A549 (cell line): ENCODE measurements around the gene SLC26A6. TPM values are rescaled to one million over a fixed set of nuclear protein-coding genes. Genes with fewer than 3 reads are reported as not detected.
A peak's percentile ranks its signal among the peaks of the same experiment; 100 is the strongest.

ENCODE experiments used
- ATAC-seq, 2 experiments: fragments of 200-7000 bp in 1 of 2; fragments of >200 bp in 1 of 2; cut with Nextera tagmentation in 1 of 2; cut with Tn5 transposase in 1 of 2; 3 replicates each; pipeline versions ENCODE4 v1.8.0 to v1.9.1; 2018 to 2020; ENCODE audit warnings: mild to moderate bottlenecking in 1 of 2, moderate library complexity in 1 of 2
- CTCF ChIA-PET: fragments of 300-600 bp; sonication (Branson Sonifier 250); formaldehyde crosslinking; extraction: SDS; loops from one replicate; lab custom pipeline; 2021; ENCODE audit warnings: antibody characterized with exemption, inconsistent platforms; lab: Yijun Ruan, JAX
- POLR2A ChIA-PET: fragments of 350-600 bp; formaldehyde crosslinking; extraction: SDS; loops from one replicate; lab custom pipeline; 2021; ENCODE audit warnings: antibody characterized with exemption, inconsistent platforms; lab: Yijun Ruan, JAX
- DNase-seq, 2 experiments: peaks; one replicate each; pipeline versions ENCODE4 v3.0.0 to v3.0.0-alpha.2; 2011 to 2016; ENCODE audit warnings: low read depth in 1 of 2, low spot score in 1 of 2
- FAIRE-seq: peaks from 2 replicates; lab custom pipeline; 2011; peaks lifted over from hg19 to GRCh38; lab: Jason Lieb, UNC
- H3K27ac ChIP-seq, 2 experiments: fragments of >200 bp; sonication (Bioruptor Twin); formaldehyde crosslinking; 3 replicates each; pipeline ENCODE4 v1.5.1; 2016 to 2017
- H3K4me1 ChIP-seq: fragments of >200 bp; sonication (Bioruptor Twin); formaldehyde crosslinking; 3 replicates; pipeline ENCODE4 v1.6.1; 2016
- H3K4me2 ChIP-seq: fragments of >200 bp; sonication (Bioruptor Twin); formaldehyde crosslinking; 3 replicates; pipeline ENCODE4 v1.6.1; 2016
- H3K4me3 ChIP-seq: fragments of >200 bp; sonication (Bioruptor Twin); formaldehyde crosslinking; 3 replicates; pipeline ENCODE4 v1.5.1; 2016
- H3K9me3 ChIP-seq: fragments of >200 bp; sonication (Bioruptor Twin); formaldehyde crosslinking; 3 replicates; pipeline ENCODE4 v1.6.1; 2016
- BHLHE40 ChIP-seq: IDR thresholded peaks from 2 replicates; pipeline ENCODE4 v1.6.1; 2012; ENCODE audit warnings: low read depth, low read length, inconsistent platforms
- CBX2 ChIP-seq: fragments of 200-600 bp; sonication (generic); IDR thresholded peaks from 2 replicates; pipeline ENCODE4 v1.6.1; 2016; ENCODE audit warnings: low read depth, mild to moderate bottlenecking, borderline replicate concordance
- CBX8 ChIP-seq: fragments of 200-600 bp; sonication (generic); IDR thresholded peaks from 2 replicates; pipeline ENCODE4 v1.6.1; 2016
- CEBPB ChIP-seq, 2 experiments: fragments of >200 bp in 1 of 2; sonication (Bioruptor Twin) in 1 of 2; formaldehyde crosslinking in 1 of 2; IDR thresholded peaks; 2 replicates each; pipeline ENCODE4 v1.6.1; 2012 to 2016
- CHD2 ChIP-seq: fragments of 150-350 bp; IDR thresholded peaks from 2 replicates; pipeline ENCODE4 v1.6.1; 2014; ENCODE audit warnings: low read length; ENCODE audit not compliant: partially characterized antibody
- CTCF ChIP-seq: fragments of >200 bp; sonication (Bioruptor Twin); formaldehyde crosslinking; IDR thresholded peaks from 3 replicates; pipeline ENCODE4 v1.5.1; 2016
- EHMT2 ChIP-seq: fragments of 200-600 bp; sonication (generic); IDR thresholded peaks from 2 replicates; pipeline ENCODE4 v1.6.1; 2016; ENCODE audit warnings: antibody characterized with exemption, low read depth, mild to moderate bottlenecking, moderate library complexity
- EP300 ChIP-seq, 2 experiments: fragments of >200 bp; sonication (Bioruptor Twin); formaldehyde crosslinking; IDR thresholded peaks; 2 replicates in 1 of 2; 3 replicates in 1 of 2; pipeline ENCODE4 v1.6.1; 2016 to 2017
- ESRRA ChIP-seq: fragments of 150-350 bp; IDR thresholded peaks from 2 replicates; pipeline ENCODE4 v1.6.1; 2014; ENCODE audit warnings: mild to moderate bottlenecking, low read length, borderline replicate concordance
- FOSB ChIP-seq: fragments of 250-450 bp; sonication (Bioruptor Pico); IDR thresholded peaks from 2 replicates; pipeline ENCODE4 v1.5.0; 2020; ENCODE audit warnings: mild to moderate bottlenecking, moderate library complexity
- FOXS1 ChIP-seq: fragments of 250-450 bp; sonication (Bioruptor Pico); IDR thresholded peaks from 2 replicates; pipeline ENCODE4 v1.5.0; 2020; ENCODE audit warnings: mild to moderate bottlenecking, moderate library complexity
- HES2 ChIP-seq: fragments of >200 bp; sonication (Bioruptor Twin); formaldehyde crosslinking; IDR thresholded peaks from 2 replicates; pipeline ENCODE4 v1.6.1; 2016
- HEYL ChIP-seq: fragments of 250-450 bp; sonication (Bioruptor Pico); IDR thresholded peaks from 2 replicates; pipeline ENCODE4 v1.8.0; 2021; ENCODE audit warnings: mild to moderate bottlenecking, moderate library complexity
- HOXB5 ChIP-seq: fragments of 250-450 bp; sonication (Bioruptor Pico); IDR thresholded peaks from 2 replicates; pipeline ENCODE4 v1.5.0; 2020; ENCODE audit warnings: mild to moderate bottlenecking, moderate library complexity
- JUN ChIP-seq, 2 experiments: fragments of >200 bp; sonication (Bioruptor Twin); formaldehyde crosslinking; IDR thresholded peaks; 2 replicates in 1 of 2; 3 replicates in 1 of 2; pipeline ENCODE4 v1.6.1; 2016 to 2017
- KDM5A ChIP-seq: fragments of 200-600 bp; sonication (generic); IDR thresholded peaks from 2 replicates; pipeline ENCODE4 v1.6.1; 2016; ENCODE audit warnings: antibody characterized with exemption, mild to moderate bottlenecking
- MAZ ChIP-seq: fragments of 150-350 bp; IDR thresholded peaks from 2 replicates; pipeline ENCODE4 v1.6.1; 2014; ENCODE audit warnings: antibody characterized with exemption, low read depth, low read length, borderline replicate concordance
- MYC ChIP-seq: IDR thresholded peaks from 2 replicates; pipeline ENCODE4 v1.6.1; 2012; ENCODE audit warnings: mild to moderate bottlenecking, inconsistent platforms, low read length, improper control_type of control experiment, borderline replicate concordance
- NR3C1 ChIP-seq: fragments of >200 bp; sonication (Bioruptor Twin); formaldehyde crosslinking; IDR thresholded peaks from 3 replicates; pipeline ENCODE4 v1.6.1; 2017
- POLR2AphosphoS2 ChIP-seq: conservative IDR thresholded peaks from 2 replicates; pipeline ENCODE4 v1.6.1; 2012; ENCODE audit warnings: low read length, improper control_type of control experiment, inconsistent platforms
- RAD21 ChIP-seq, 2 experiments: fragments of >200 bp in 1 of 2; sonication (Bioruptor Twin) in 1 of 2; formaldehyde crosslinking in 1 of 2; IDR thresholded peaks in 1 of 2; conservative IDR thresholded peaks in 1 of 2; 2 replicates in 1 of 2; 3 replicates in 1 of 2; pipeline ENCODE4 v1.6.1; 2012 to 2018; ENCODE audit warnings: inconsistent platforms in 1 of 2
- RARB ChIP-seq: fragments of 250-450 bp; sonication (Bioruptor Pico); IDR thresholded peaks from 2 replicates; pipeline ENCODE4 v1.8.0; 2021; ENCODE audit warnings: mild to moderate bottlenecking, moderate library complexity
- RCOR1 ChIP-seq: fragments of 150-350 bp; IDR thresholded peaks from 2 replicates; pipeline ENCODE4 v1.6.1; 2014; ENCODE audit warnings: antibody characterized with exemption, low read length, low read depth
- RFX5 ChIP-seq: fragments of 450-650 bp; IDR thresholded peaks from 2 replicates; pipeline ENCODE4 v1.7.1; 2014; ENCODE audit warnings: antibody characterized with exemption, mild to moderate bottlenecking, moderate library complexity
- RNF2 ChIP-seq: fragments of 200-600 bp; sonication (generic); IDR thresholded peaks from 2 replicates; pipeline ENCODE4 v1.6.1; 2016; ENCODE audit warnings: low read depth, mild to moderate bottlenecking, antibody characterized with exemption, moderate library complexity, borderline replicate concordance
- SREBF2 ChIP-seq: fragments of 450-650 bp; IDR thresholded peaks from 2 replicates; pipeline ENCODE4 v1.6.1; 2014; ENCODE audit warnings: mild to moderate bottlenecking, moderate library complexity
- TP53 ChIP-seq: fragments of 250-450 bp; sonication (Bioruptor Pico); IDR thresholded peaks from 2 replicates; pipeline ENCODE4 v1.5.0; 2021; ENCODE audit warnings: mild to moderate bottlenecking, moderate library complexity
- ZFP36 ChIP-seq: fragments of 450-650 bp; IDR thresholded peaks from 2 replicates; pipeline ENCODE4 v1.6.1; 2014; ENCODE audit warnings: borderline replicate concordance; ENCODE audit not compliant: partially characterized antibody
- ZNF302 ChIP-seq: fragments of 250-450 bp; sonication (Bioruptor Pico); IDR thresholded peaks from 2 replicates; pipeline ENCODE4 v1.9.0; 2021; ENCODE audit warnings: inconsistent platforms, mild to moderate bottlenecking, moderate library complexity
- ZSCAN20 ChIP-seq: fragments of 250-450 bp; sonication (Bioruptor Pico); IDR thresholded peaks from 2 replicates; pipeline ENCODE4 v1.8.0; 2022; ENCODE audit warnings: mild to moderate bottlenecking, moderate library complexity
- WGBS: methylation state at CpG from one replicate; pipeline ENCODE4 v1.1.6; 2017; ENCODE audit errors: missing lambda C conversion rate; 5-methylcytosine and 5-hydroxymethylcytosine counted together
- polyA plus RNA-seq, 4 experiments: library from polyadenylated mRNA; depleted of rRNA in 3 of 4; stranded (reverse); fragments of >200 nt; fragmentation: RNase III in 1 of 4; extraction: RNeasy Plus Mini Kit Qiagen cat#74134 plus additional on column Dnase treatment in 1 of 4; gene quantifications; 2 replicates in 3 of 4; 3 replicates in 1 of 4; pipeline ENCODE4 v1.2.3, GENCODE V29; 2011 to 2017
- TF ChIP-seq, protein P1 (sequence below): fragments of 450-650 bp; IDR thresholded peaks from 2 replicates; pipeline ENCODE4 v1.6.1; 2014; ENCODE audit warnings: antibody characterized with exemption
- TF ChIP-seq, protein P2 (sequence below): fragments of 200-600 bp; sonication (generic); IDR thresholded peaks from 2 replicates; pipeline ENCODE4 v1.6.1; 2016; ENCODE audit warnings: antibody characterized with exemption, mild to moderate bottlenecking, moderate library complexity
- TF ChIP-seq, protein P3 (sequence below): IDR thresholded peaks from 2 replicates; pipeline ENCODE4 v1.6.1; 2012

The SLC26A6 gene
- polyA plus RNA-seq, 2 of the 4 experiments (the other 2 are of a cell fraction): 12.5 to 25.5 TPM

DNA sequence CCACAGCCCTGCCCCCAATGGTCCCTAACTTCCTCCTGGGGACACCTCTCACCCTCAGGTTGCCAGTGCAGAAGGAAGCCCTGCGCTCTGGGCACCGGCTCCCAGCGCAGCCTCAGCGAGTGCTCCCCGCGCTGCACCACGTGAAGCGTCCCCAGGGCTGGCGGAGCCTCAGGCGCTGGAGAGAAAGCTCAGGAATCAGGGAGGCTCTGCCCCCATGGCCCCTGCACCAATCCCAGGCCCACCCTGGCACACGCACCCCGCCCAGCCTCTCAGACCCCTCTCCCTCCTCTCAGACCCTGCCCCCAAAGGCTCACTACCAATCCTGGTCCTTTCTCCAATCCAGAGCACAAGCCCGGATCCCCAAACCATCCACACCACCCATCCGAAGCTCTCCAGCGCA, 47.0 kb downstream of the SLC26A6 start:
- Histone ChIP-seq H3K4me1 (peaks cover 34% of the 10 kb centered on the region), H3K27ac (no peak overlapping the region), H3K9me3 (no peaks in the 10 kb centered on the region), H3K4me2 (no peak overlapping the region), H3K4me3 (no peak overlapping the region)
- DNase-seq (no peak), ATAC-seq (no peak), FAIRE-seq (no peak)
- CTCF ChIA-PET: interaction anchor here (1.0 to 1.7 kb wide), 3 partner anchors 12 to 69 kb away, joined by 3 to 5 read pairs (median 4); no protein-coding TSS in a partner anchor
- POLR2A ChIA-PET: no interaction called here
- TF ChIP-seq SREBF2 (no peak), RARB (CRISPR knock-in tag) (no peak), RFX5 (no peak), CEBPB (IDR thresholded peaks at IDR 0.05) (no peak), KDM5A (no peak), CBX8 (no peak), BHLHE40 (no peak), ESRRA (no peak), ZFP36 (no peak)
- WGBS: 98% methylated on average over 10 of the region's 15 CpGs

GRCh38 chr3:48587686-48588085, 47.6 kb downstream of the SLC26A6 start:
- no peak overlapping the region for H3K4me3 ChIP-seq
- POLR2A ChIA-PET: no interaction called here
- CTCF ChIA-PET: interaction anchor here (1.0 to 1.7 kb wide), 2 partner anchors 11 to 69 kb away, joined by 3 to 5 read pairs; no protein-coding TSS in a partner anchor

GRCh38 chr3:48585411-48585810, 49.9 kb downstream of the SLC26A6 start:
- DNase-seq (no peak), FAIRE-seq (no peak), ATAC-seq (no peak)
- Histone ChIP-seq H3K4me3 (no peak overlapping the region), H3K4me2 (no peak overlapping the region), H3K9me3 (no peaks in the 10 kb centered on the region), H3K27ac (no peak overlapping the region), H3K4me1 (peaks cover 6% of the 10 kb centered on the region; the same call in 2 of the 3 replicates)
- CTCF ChIA-PET: no interaction called here
- WGBS: 95% methylated on average over 6 of the region's 8 CpGs
- POLR2A ChIA-PET: no interaction called here
- no peak for TF ChIP-seq HES2
- TF ChIP-seq, protein P1, sequence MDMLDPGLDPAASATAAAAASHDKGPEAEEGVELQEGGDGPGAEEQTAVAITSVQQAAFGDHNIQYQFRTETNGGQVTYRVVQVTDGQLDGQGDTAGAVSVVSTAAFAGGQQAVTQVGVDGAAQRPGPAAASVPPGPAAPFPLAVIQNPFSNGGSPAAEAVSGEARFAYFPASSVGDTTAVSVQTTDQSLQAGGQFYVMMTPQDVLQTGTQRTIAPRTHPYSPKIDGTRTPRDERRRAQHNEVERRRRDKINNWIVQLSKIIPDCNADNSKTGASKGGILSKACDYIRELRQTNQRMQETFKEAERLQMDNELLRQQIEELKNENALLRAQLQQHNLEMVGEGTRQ: no peak
- TF ChIP-seq, protein P2, sequence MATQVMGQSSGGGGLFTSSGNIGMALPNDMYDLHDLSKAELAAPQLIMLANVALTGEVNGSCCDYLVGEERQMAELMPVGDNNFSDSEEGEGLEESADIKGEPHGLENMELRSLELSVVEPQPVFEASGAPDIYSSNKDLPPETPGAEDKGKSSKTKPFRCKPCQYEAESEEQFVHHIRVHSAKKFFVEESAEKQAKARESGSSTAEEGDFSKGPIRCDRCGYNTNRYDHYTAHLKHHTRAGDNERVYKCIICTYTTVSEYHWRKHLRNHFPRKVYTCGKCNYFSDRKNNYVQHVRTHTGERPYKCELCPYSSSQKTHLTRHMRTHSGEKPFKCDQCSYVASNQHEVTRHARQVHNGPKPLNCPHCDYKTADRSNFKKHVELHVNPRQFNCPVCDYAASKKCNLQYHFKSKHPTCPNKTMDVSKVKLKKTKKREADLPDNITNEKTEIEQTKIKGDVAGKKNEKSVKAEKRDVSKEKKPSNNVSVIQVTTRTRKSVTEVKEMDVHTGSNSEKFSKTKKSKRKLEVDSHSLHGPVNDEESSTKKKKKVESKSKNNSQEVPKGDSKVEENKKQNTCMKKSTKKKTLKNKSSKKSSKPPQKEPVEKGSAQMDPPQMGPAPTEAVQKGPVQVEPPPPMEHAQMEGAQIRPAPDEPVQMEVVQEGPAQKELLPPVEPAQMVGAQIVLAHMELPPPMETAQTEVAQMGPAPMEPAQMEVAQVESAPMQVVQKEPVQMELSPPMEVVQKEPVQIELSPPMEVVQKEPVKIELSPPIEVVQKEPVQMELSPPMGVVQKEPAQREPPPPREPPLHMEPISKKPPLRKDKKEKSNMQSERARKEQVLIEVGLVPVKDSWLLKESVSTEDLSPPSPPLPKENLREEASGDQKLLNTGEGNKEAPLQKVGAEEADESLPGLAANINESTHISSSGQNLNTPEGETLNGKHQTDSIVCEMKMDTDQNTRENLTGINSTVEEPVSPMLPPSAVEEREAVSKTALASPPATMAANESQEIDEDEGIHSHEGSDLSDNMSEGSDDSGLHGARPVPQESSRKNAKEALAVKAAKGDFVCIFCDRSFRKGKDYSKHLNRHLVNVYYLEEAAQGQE: no peak
- TF ChIP-seq NR3C1: no peak
- TF ChIP-seq MYC: no peak
- no peak for TF ChIP-seq CTCF
- no peak for TF ChIP-seq MAZ
- TF ChIP-seq, all 56 proteins: peak for 0

More at GRCh38 chr3:48587686-48588085, 47.6 kb downstream of the SLC26A6 start:
- Histone ChIP-seq H3K27ac (no peak overlapping the region), H3K4me2 (no peak overlapping the region), H3K9me3 (no peaks in the 10 kb centered on the region), H3K4me1 (peaks cover 28% of the 10 kb centered on the region)
- DNase-seq (no peak), FAIRE-seq (no peak), ATAC-seq (0 out of 6 replicates have a peak, but pooled peaks of 1 of the 2 experiments have one; percentile 3)
- WGBS: 92% methylated on average over 3 of the region's 11 CpGs
- TF ChIP-seq ZSCAN20 (CRISPR knock-in tag): no peak
- TF ChIP-seq RNF2: no peak
- no peak for TF ChIP-seq CHD2
- TF ChIP-seq, protein P3, sequence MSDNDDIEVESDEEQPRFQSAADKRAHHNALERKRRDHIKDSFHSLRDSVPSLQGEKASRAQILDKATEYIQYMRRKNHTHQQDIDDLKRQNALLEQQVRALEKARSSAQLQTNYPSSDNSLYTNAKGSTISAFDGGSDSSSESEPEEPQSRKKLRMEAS: no peak
- TF ChIP-seq RAD21 (conservative IDR thresholded peaks at IDR 0.05 in 1 of 2, IDR thresholded peaks at IDR 0.05 in 1 of 2): no peak
- TF ChIP-seq POLR2AphosphoS2: no peak
- TF ChIP-seq TP53 (CRISPR knock-in tag): no peak
- TF ChIP-seq ZNF302 (CRISPR knock-in tag): no peak
- no peak for TF ChIP-seq HOXB5 (CRISPR knock-in tag)
- no peak for TF ChIP-seq HEYL
- no peak for TF ChIP-seq CBX2
- no peak for TF ChIP-seq EP300 (IDR thresholded peaks at IDR 0.05)
- TF ChIP-seq RCOR1: no peak
- no peak for TF ChIP-seq FOXS1 (CRISPR knock-in tag)
- no peak for TF ChIP-seq JUN (IDR thresholded peaks at IDR 0.05)
- TF ChIP-seq EHMT2: no peak
- TF ChIP-seq MAZ: no peak
- TF ChIP-seq FOSB (CRISPR knock-in tag): no peak
- no peak for TF ChIP-seq BHLHE40
